CD4-positive, alpha-beta T cell treated with Interleukin-12 subunit alpha and Interleukin-12 subunit beta, for 1 hour (primary cell): ENCODE measurements around the gene ETDB.
A peak's percentile ranks its signal among the peaks of the same experiment; 100 is the strongest.
"Not testable (repeated sequence)": the region's sequence is repeated elsewhere in the genome, so short reads cannot be mapped to it uniquely, and the experiment has no call there.

Source experiments
- DNase-seq: peaks from one replicate; pipeline ENCODE4 v3.0.0-alpha.2; 2020

The ETDB gene

DNA sequence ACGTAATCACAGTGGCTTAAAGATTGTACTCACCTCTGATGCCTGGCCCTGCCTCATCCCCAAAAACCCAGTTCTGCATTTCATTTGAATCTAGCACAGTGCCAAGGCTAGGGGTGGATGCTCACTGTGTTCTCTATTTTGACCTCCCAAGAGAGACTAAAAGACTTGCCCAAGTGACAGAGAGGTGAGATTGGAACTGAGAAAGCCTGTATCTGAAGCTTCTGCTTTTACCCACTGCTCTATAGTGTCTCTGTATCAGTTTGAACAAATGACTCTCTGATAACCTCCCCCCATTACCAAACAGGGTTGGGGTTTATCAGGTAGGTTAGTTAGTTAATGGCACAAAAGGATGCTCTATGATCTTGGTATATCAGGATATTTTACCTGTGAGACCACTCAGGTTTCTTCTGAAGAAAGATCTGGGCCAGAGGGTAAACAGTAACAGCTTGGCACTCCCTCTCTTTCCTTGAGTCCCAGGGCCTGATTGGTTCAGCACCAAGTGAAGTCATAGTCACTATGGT, at the start of gene ETDB:
TSS of gene ETDB (minus strand) at position 471 of the 521 bp plus-strand sequence. CDS start 1,265 bp downstream, outside the sequence.
- DNase-seq = not testable (repeated sequence)

DNA sequence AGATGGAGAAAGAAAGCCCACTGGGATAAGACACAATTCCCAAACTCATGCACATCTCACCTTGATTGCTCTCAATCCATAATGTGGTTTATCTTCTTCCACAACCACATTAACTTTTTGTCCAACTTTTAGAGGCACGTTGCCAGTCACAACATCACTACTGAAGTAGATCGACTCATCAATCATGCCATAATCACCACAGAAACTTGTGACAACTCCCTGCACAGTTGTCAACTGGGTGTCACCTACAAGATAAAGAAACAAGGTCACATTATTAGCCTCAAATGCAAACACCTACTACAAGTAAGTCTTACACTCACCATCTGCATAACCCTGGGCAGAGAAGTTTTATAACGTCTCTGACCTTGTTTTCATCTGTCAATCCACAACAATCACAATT, 49.2 kb upstream of the ETDB start:
- DNase-seq = not testable (repeated sequence)

DNA sequence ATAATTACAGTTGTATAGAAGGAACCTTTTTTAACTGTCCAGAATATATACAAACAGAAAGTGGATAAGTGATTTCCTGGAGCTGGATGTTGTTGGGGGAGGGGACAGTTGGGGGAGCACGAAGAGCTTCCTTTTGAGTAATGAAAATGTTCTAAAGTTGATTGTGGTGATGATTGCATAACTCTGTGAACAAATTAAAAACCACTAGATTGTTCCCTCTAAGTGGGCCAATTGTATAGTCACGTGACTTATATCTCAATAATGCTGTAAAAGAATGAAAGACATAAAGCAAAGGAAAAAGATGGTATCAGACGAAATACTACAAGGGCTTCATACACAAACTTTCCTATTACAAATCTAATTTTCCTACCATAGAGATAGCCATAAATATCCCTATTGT, 48.2 kb upstream of the ETDB start:
- DNase-seq = no peak

DNA sequence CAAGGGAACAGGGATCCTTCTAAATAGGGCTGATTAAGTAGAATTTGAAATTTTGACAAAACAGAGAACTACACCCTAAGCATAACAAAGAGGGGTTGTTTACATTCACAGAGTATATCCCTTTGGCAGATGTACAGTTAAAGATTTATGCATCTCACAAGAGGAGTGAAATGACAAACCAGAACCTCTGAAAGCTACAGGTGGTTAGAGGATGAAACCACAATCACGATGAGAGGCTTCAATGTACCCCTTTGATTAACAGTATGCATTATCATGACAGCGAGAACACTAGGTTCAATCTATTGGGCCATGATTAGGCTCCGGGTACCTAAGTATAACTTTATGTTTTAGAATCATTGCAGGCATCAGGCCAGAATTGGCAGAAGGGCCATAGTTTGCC, 34.4 kb upstream of the ETDB start:
- not testable (repeated sequence) for DNase-seq

DNA sequence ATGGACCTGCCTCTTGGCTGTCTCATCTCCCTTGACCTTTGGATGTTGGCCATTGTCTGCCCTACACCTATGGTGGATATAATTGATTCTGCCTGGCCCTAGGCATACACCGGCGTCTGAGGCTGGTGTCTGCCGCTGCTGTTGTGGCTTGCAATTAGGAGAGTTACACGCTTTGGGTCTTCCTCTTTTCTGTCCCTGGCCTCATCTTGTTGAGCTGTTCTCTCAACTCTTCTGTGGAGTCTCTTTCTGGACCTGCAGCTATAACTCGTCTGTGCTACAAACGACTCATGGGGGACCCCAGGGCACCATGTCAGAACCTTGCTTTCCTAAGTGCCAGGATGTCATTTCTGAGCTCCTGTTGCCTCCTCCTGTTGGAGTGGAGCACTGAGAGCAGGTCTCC, 5.8 kb upstream of the ETDB start:
- DNase-seq = not testable (repeated sequence)

GRCh38 chrX:135116064-135116463, 4.3 kb downstream of the ETDB start:
- not testable (repeated sequence) for DNase-seq

- DNase-seq = no peak
Measured at GRCh38 chrX:135114392-135114791, 5.9 kb downstream of the ETDB start.

GRCh38 chrX:135112743-135113142, 7.6 kb downstream of the ETDB start:
- no peak for DNase-seq

DNA sequence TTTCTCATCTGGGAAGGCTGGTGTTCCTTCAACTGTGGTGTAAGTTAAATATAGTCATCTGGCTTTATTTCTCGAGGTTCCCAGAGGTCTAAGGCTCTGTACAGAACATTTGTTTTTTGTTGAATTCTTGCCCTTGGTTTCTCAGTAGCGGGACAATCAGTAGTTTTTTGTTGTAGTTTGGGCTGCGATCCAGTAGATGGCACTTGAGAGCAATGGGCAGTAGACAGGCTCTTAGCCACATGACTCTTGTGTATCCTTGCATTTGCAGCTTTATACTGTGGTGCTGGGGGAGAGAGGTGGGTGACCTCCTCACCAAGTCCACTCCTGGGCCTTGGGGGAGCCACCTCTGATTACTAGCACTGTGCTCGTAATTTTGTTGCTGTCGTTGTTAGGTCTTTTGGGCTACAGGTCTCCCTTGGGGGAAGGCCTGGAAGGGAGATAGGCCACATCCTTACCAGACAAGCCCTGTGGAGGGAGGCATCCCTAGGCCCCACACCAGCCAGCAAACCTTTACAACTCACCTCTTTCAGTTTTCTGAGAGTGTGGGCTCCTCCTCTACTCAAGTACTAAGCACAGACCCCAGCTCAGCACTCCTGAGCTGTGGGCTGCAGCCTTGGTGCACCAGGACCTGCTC, 8.1 kb downstream of the ETDB start:
- peak; percentile 39 for DNase-seq

DNA sequence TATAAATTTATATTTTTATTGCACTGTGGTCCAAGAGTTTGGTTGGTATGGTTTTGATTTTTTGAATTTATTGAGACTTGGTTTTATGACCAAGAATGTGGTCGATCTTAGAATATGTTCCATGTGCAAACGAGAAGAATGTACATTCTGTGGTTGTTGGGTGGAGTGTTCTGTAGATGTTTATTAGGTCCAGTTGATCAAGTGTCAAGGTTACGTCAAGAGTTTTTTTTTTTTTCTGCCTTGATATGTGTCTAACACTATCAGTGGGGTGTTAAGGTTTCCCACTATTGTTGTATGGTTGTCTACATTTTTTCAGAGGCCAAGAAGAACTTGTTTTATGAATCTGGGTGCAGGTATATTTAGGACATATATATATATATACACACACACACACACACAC, 10.8 kb downstream of the ETDB start:
- DNase-seq = no peak

- DNase-seq = no peak
Measured at GRCh38 chrX:135099493-135099783, 20.9 kb downstream of the ETDB start.

GRCh38 chrX:135097196-135097744, 23.1 kb downstream of the ETDB start:
- DNase-seq = not testable (repeated sequence)

GRCh38 chrX:135095715-135096114, 24.6 kb downstream of the ETDB start:
- no peak for DNase-seq

DNA sequence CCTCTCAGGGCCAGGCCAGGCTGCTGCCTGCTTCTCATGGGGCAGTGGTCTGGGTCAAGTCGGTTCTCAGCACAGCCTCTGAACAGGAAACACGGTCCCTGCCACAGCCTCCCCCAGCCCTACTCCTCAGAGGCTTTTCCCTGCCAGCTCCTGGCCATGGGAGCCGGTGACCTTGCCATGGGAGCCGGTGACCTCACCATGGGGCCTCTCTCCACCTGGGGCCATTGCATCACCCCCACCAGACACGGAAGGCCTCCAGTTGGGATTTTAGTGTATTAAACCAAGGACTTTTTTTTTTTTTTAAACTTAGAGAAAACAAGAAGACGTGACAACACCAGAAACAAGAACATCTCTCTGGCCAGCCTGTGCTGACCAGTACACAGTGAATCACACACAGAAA, 25.6 kb downstream of the ETDB start:
- DNase-seq = no peak

GRCh38 chrX:135089126-135089525, 31.2 kb downstream of the ETDB start:
- DNase-seq = no peak

GRCh38 chrX:135087867-135088266, 32.5 kb downstream of the ETDB start:
- no peak for DNase-seq

GRCh38 chrX:135086197-135086854, 34.0 kb downstream of the ETDB start:
- DNase-seq = peak; percentile 69

DNA sequence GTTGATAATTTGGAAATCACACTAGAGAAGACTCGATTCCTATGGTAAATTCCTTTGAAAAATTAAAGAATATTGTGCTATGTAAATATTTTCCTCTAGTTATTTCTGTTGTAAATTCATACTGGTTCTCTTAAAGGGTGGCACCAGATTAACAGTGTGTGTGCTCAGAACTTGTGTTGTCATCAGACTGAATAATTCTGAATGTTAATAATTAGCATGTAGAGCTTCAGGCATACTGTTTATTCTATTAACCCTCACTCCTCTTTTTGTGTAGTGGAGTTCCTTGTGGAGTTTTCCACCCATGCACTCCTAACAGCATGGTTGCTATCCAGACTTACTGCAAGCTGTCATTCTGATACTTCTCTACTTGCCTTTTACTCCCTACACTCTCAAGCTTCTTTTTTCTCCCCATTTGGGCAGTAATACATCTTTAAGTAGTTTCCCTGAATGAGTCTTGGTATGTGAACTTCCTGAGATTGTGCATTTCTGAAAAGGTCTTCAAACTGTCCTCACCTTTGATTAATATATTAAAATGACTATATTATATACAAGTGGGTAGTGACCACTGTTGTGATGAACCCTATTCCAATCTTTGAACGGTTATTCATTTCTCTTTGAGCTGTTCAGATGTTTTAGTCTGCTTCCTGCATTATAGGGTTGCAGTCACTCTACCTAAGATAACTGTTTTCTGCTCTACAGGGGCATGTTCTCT, 38.5 kb downstream of the ETDB start:
- no peak for DNase-seq
